HG03135 (cell line): ENCODE data around the gene GCA.

Source experiments
- ATAC-seq: cut with Tn5 transposase; IDR thresholded peaks from one replicate; pipeline ENCODE4 v1.9.1; 2021; ENCODE audit warnings: mild to moderate bottlenecking, moderate library complexity; ENCODE audit not compliant: unreplicated experiment

GCA gene

DNA sequence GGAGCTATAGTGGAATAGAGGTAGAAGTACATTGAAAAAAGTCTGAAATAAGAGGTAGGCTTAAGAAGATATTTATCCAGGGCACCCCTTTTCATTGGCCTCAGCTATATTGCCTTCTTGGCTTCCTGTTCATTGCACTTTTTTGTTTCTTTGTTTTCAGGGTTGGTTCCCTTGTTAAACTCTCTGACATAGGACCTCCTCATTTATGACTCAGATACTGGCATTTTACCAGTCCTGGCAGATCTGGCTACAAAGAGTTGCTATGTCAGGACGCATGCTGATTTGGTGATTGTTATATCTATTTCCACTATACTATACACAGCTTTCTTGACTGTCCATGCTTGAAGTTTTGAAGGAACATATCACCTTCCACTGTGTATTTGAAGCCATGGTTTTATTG lies 60.0 kb downstream of the GCA start:
- ATAC-seq: no peak
